SHP77 (cell line): ENCODE measurements around the gene PTTG1IP2.
"Not testable (repeated sequence)": the region's sequence is repeated elsewhere in the genome, so short reads cannot be mapped to it uniquely, and the experiment has no call there.

Source experiments
- DNase-seq, 2 experiments: peaks; one replicate each; lab custom pipeline; 2025; lab: John Stamatoyannopoulos, UW

Gene PTTG1IP2

GRCh38 chr7:90469554-90469953 is at the start of gene PTTG1IP2:
Gene PTTG1IP2 (plus strand): TSS chr7:90469639. CDS start chr7:90469787, 148 bp downstream.
- no peak for DNase-seq

GRCh38 chr7:90421651-90422050 is 47.8 kb upstream of the PTTG1IP2 start:
- DNase-seq: no peak

GRCh38 chr7:90424720-90425119 is 44.7 kb upstream of the PTTG1IP2 start:
- DNase-seq: no peak

- DNase-seq: no peak
Observed at GRCh38 chr7:90425376-90425775, 44.1 kb upstream of the PTTG1IP2 start.

GRCh38 chr7:90430614-90431460 is 38.6 kb upstream of the PTTG1IP2 start:
- no peak for DNase-seq

GRCh38 chr7:90432752-90433151 is 36.7 kb upstream of the PTTG1IP2 start:
- DNase-seq: no peak

- no peak for DNase-seq
Observed at GRCh38 chr7:90433221-90433620, 36.2 kb upstream of the PTTG1IP2 start.

DNA sequence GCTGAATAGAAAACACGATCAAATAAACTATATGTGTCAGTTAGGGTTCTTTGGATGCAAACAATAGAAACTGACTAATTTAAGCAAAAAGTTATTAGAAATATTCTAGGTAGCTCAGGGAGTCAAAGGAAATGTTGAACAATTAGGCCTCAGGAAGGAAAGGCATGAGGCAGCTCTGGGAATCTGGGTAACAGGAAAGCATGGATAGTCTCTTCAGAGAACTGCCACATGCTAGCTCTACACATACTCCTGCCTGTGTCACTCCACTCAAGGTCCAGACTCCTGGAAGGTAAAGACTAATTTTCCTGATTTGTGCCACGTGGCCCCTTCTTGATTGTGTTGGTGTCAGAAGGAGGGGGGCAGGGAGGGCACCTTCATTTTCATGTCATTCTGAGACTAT is 23.8 kb upstream of the PTTG1IP2 start:
- DNase-seq: no peak

- DNase-seq: no peak
Observed at GRCh38 chr7:90446137-90446899, 23.1 kb upstream of the PTTG1IP2 start.

DNA sequence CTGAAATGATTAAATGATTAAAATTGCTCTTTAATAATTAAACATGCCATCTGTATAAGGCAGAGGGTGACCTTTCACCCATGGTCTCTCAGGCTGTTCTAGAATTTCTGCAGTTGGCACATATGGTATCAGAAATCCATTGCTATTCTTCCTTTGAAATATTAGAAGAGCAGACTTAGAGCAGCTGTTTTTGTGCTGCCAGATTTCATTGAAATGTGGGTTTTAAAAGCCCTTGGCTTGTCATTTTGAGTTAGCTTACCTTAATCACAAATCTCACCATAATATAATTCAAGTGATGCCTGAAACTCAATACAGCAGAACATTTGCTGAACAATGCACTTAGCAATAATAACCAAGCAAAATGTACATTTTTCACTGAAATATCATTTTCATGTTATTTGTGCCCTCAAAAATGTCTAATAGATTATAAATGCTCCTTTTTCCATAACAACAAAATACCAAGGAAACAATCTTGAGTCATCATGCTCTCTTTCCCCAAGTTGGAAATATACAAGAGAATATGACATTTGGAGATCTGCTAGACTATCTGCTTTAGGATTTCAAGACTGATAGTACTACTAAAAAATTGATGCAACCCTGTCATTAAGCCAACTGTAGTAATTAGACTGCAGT is 16.1 kb upstream of the PTTG1IP2 start:
- DNase-seq: no peak

- no peak for DNase-seq
Observed at GRCh38 chr7:90453931-90454330, 15.5 kb upstream of the PTTG1IP2 start.

- DNase-seq: peak; percentile 37 to 45
Observed at GRCh38 chr7:90455163-90456030, 14.0 kb upstream of the PTTG1IP2 start.

- DNase-seq: no peak
Observed at GRCh38 chr7:90458104-90458503, 11.3 kb upstream of the PTTG1IP2 start.

DNA sequence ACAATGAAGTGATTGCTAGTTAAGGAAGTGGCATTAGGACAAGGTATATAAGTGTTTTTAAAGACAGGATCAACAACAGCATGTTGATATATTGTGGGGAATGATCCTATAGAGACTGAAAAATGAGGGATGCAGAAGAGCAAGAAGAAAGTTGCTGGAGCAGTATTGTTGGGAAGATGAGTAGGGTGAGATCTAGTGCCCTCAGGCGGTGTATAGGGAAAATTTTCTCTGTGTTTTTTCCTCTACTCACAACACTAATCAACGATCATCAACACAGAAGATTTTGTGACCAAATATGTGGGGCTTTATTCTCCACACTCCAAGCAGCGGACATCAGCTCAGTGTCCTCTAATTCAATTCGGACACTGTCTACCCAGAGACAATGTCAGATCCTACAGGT is 9.6 kb upstream of the PTTG1IP2 start:
- DNase-seq: no peak

- no peak for DNase-seq
Observed at GRCh38 chr7:90461219-90461618, 8.2 kb upstream of the PTTG1IP2 start.

DNA sequence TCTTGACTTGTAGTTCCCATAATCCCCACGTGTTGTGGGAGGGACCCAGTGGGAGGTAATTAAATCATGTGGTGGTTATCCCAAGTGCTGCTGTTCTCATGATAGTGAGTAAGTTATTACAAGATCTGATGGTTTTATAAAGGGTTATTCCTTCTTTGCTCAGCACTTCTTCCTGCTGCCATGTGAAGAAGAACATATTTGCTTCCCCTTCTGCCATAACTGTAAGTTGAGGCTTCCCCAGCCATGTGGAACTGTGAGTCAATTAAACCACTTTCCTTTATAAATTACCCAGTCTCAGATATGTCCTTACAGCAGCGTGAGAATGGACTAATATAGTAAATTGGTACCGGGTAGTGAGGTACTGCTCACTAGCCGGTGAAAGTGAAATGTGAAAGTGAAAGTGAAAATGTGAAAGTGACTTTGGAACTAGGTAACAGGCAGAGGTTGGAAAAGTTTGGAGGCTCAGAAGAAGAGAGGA is 6.2 kb upstream of the PTTG1IP2 start:
- not testable (repeated sequence) for DNase-seq

GRCh38 chr7:90465816-90466215 is 3.6 kb upstream of the PTTG1IP2 start:
- no peak for DNase-seq

DNA sequence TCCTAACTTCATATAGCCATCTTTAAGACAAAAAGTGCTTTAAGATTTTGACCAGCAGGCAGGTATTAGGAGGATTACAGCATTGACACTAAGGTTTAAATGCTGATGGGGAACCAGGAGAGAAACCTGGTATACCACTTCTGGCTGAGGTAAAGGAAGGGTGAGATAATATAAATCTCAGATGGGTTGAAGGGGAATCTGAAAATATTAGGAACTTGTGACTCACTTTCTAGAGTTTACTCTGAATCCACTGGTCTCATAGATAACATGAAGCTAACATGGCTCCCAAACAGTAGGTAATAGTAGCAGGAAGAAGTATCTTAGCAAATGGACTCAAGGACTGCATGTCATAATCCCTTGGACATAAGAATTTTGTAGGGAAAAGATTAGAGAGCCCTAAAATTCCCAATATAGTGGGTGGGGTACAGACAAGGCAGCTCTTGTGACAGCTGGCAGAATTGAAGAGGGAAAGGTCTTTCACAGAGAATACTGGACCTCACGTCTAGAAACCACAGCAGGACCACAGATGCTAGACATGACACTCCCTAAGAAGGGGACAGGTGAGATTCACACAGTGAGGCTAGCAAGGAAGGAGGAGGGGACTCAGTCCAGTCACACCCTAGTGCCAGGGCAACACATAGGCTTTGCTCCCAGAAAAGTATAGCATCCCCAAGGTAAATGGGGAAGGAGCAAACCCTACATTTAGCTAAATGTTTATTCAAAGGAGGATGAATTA is 3.5 kb downstream of the PTTG1IP2 start:
- no peak for DNase-seq

- DNase-seq: no peak
Observed at GRCh38 chr7:90473814-90474213, 4.4 kb downstream of the PTTG1IP2 start.

DNA sequence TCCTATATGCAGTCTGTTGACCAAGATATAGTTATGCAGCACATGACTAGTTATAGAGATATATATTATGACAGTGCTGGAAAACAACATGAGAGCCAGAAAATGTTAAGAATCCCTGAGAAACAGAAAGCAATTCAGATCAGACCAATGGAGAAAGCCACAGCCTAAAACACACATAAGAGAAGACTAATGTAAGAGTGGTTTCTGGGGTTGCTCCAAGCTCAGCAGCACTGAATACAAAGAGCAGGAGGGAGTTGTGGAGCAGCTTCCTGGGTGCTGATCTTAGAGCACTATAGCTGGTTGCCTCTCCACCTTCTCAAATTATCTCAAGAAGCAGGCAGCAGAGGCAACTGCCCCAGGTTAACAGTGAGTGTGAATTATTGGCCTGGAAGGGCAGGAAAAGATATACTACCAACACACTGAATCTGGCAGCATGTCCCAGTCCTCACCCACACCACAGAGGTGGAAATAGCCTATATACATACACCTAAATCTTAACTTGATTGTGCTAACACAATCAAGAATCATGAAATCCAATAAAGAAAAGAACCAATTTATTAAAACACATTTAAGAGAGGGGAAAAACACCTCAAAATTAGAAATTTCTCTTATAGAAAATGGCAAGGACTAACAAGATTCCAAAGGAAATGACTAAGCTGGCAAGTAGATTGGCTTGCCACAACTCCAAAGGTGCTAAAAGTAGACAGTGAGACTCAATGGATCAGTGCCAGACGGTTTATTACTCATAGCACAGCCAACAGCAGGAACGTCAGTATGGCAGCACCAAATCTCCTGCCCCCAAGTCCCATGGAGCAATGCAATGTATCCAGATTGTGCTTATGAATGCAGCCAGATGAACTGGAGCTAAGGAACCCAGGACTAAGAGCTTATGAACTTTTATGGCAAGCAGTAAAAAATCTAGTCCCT is 5.1 kb downstream of the PTTG1IP2 start:
- DNase-seq: no peak
